T-helper 1 cell treated with Interleukin-12 subunit alpha and Interleukin-12 subunit beta and Interleukin-4 antibody, amounts not matched to agents 30 μg/mL and 1 μg/mL, for 36 hours (primary cell): Measurements from ENCODE around the gene GJB3.
"Not testable (repeated sequence)": the region's sequence is repeated elsewhere in the genome, so short reads cannot be mapped to it uniquely, and the experiment has no call there.

Experiments
- H3K27ac Mint-ChIP-seq: one replicate; pipeline ENCODE4 v1.8.0; 2021; ENCODE audit warnings: mild to moderate bottlenecking, mixed read lengths
- H3K27me3 Mint-ChIP-seq: one replicate; pipeline ENCODE4 v1.8.0; 2021; ENCODE audit warnings: low read depth, mixed read lengths
- H3K36me3 Mint-ChIP-seq: one replicate; pipeline ENCODE4 v1.8.0; 2021; ENCODE audit warnings: low read depth, mixed read lengths
- H3K4me1 Mint-ChIP-seq: one replicate; pipeline ENCODE4 v1.8.0; 2021; ENCODE audit warnings: low read depth, mixed read lengths
- H3K4me3 Mint-ChIP-seq: one replicate; pipeline ENCODE4 v1.8.0; 2021; ENCODE audit warnings: mild to moderate bottlenecking, moderate library complexity, mixed read lengths
- H3K9me3 Mint-ChIP-seq: one replicate; pipeline ENCODE4 v1.8.0; 2021; ENCODE audit warnings: mixed read lengths

The GJB3 gene

DNA sequence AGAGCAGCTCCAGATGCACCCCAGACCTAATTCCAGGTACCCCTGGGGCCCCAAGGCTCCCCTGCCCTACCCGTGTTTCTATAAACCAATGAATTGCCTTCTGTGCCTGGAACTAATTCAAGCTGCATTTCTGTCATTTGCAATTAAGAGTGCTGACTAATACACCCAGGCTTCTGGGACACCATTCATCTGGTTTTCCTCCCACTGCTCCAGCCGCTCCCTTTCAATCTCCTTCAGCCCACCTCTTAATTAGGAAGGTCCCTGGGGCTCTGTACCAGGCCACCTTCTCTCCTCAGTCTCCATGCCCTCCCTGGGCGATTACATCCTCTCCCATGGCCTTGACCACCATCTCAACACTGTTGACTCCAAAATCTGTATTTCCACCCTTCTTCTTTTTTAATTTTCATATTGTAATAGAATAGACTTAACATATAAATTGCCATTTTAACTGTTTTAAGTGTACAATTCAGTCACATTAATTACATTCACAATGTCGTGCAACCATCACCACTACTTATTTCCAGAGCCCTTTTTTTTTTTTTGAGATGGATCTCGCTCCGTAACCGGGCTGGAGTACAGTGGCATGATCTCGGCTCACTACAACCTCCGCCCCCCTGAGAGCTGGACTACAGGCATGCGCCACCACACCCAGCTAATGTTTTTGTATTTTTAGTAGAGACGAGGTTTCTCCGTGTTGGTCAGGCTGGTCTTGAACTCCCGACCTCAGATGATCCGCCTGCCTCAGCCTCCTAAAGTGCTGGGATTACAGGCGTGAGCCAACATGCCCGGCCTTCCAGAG lies 9.2 kb upstream of the GJB3 start:
- Mint-ChIP-seq H3K27ac (no peak overlapping the region), H3K4me1 (no peaks in the 10 kb centered on the region), H3K9me3 (no peaks in the 10 kb centered on the region)

DNA sequence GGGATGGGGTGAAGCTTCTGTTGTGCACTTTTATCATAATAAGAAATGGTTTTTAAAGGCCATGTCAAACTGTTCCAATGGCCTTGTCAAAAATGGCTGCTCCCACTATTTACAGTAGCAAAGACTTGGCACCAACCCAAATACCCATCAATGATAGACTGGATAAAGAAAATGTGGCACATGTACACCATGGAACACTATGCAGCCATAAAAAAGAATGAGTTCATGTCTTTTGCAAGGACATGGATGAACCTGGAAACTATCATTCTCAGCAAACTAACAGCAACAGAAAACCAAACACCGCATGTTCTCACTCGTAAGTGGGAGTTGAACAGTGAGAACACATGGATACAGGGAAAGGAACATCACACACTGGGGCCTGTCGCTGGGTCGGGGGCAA lies 7.9 kb upstream of the GJB3 start:
- not testable (repeated sequence) for H3K27me3 Mint-ChIP-seq, H3K4me1 Mint-ChIP-seq, H3K27ac Mint-ChIP-seq, H3K9me3 Mint-ChIP-seq, H3K4me3 Mint-ChIP-seq, H3K36me3 Mint-ChIP-seq

More for the DNA sequence above, 9.2 kb upstream of the GJB3 start:
- Mint-ChIP-seq H3K36me3 (no peaks in the 10 kb centered on the region), H3K4me3 (no peak overlapping the region), H3K27me3 (no peaks in the 10 kb centered on the region)

DNA sequence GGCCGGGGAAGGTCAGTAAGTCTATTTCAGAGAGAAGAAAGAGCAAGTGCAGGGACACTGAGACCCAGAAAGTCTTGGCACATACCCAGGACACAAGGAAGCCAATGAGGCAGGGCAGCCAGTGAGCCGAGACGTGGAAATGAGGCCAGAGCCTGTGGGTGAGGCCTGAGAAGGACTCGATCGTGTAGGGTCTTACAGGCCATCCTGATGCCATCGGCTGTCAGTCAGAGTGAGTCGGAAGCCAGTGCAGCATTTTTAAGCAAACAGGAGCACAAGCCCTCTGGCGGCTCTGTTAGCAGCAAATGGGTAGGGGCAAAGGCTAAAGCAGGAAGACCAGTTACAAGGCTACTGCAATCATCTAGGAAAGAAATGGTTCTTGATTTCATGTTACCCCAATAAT lies 6.1 kb upstream of the GJB3 start:
- no peaks in the 10 kb centered on the region for H3K36me3 Mint-ChIP-seq
- no peaks in the 10 kb centered on the region for H3K4me1 Mint-ChIP-seq
- H3K27me3 Mint-ChIP-seq, result peaks cover 22% of the 10 kb centered on the region
- no peaks in the 10 kb centered on the region for H3K9me3 Mint-ChIP-seq
- no peak overlapping the region for H3K4me3 Mint-ChIP-seq
- no peak overlapping the region for H3K27ac Mint-ChIP-seq

DNA sequence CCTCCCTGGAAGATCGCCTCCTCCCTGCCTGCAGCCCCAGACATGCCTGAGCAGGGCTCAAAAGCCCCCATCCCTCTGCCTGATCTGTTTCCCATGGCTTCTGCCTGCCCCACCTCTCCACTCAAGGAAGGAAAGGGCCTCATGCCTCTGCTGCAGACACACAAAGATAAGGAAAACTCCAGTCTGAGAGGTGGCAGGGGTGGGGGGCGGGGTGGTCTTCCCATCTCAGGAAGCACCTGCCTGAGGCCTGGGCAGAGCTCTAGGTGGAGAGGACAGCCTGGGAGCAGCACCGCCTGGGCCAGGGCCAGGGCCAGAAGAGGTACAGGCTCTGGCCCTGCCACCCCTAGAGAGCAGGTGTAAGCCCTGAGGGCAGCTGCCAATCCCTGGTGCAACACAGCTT lies 4.1 kb upstream of the GJB3 start:
- H3K4me3 Mint-ChIP-seq, result no peak overlapping the region
- no peaks in the 10 kb centered on the region for H3K9me3 Mint-ChIP-seq
- no peaks in the 10 kb centered on the region for H3K36me3 Mint-ChIP-seq
- H3K27ac Mint-ChIP-seq, result no peak overlapping the region
- H3K27me3 Mint-ChIP-seq, result peaks cover 33% of the 10 kb centered on the region
- no peaks in the 10 kb centered on the region for H3K4me1 Mint-ChIP-seq

DNA sequence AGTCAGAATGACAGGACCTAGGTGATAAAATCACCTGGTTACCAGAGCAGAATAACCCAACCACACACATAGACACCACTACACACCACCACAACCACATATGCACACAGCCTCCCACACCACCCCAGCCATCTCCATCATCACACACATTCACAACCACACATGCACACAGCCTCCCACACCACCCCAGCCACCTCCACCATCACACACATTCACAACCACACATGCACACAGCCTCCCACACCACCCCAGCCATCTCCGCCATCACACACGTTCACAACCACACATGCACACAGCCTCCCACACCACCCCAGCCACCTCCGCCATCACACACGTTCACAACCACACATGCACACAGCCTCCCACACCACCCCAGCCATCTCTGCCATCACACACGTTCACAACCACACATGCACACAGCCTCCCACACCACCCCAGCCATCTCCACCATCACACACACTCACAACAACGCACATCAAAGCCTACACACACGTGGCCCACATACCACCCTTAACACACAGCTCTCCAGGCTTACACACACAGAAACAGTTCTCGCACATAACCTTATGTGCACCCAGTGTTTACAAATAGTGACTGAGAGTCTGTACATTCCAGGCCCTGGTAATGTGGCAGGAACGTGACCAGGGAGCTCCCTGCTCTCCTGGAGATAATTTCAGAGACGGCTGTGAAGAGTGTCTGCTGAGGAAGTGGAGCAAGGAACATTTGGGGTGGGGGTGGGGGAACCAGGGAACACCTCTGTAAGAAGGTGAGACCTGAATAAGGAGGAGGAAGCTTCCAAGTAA lies 3.3 kb upstream of the GJB3 start:
- Mint-ChIP-seq H3K4me1 (no peaks in the 10 kb centered on the region), H3K27me3 (peaks cover 40% of the 10 kb centered on the region), H3K27ac (no peak overlapping the region)

DNA sequence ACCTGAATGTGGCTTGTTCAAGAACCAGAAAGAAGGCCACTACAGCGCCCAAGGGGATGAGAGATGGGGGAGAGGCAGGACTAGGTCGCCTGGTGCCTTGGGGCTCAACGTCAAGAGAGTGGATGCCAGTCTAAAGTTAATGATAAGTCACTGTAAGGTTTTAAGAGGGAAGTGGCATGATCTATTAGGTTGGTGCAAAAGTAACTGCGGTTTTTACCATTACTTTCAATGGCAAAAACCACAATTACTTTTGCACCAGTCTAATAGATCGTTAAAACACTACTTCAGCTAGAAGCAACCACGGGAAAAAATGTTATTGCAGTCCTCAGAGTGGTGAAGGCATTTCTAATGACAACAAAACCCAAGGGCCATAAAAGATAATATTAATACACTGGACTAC lies 2.6 kb upstream of the GJB3 start:
- H3K27me3 Mint-ChIP-seq, result peaks cover 46% of the 10 kb centered on the region
- no peaks in the 10 kb centered on the region for H3K9me3 Mint-ChIP-seq
- H3K4me3 Mint-ChIP-seq, result no peak overlapping the region
- no peak overlapping the region for H3K27ac Mint-ChIP-seq
- H3K4me1 Mint-ChIP-seq, result no peaks in the 10 kb centered on the region
- no peaks in the 10 kb centered on the region for H3K36me3 Mint-ChIP-seq

More for the DNA sequence above, 3.3 kb upstream of the GJB3 start:
- no peaks in the 10 kb centered on the region for H3K9me3 Mint-ChIP-seq
- H3K4me3 Mint-ChIP-seq, result no peak overlapping the region
- H3K36me3 Mint-ChIP-seq, result no peaks in the 10 kb centered on the region

DNA sequence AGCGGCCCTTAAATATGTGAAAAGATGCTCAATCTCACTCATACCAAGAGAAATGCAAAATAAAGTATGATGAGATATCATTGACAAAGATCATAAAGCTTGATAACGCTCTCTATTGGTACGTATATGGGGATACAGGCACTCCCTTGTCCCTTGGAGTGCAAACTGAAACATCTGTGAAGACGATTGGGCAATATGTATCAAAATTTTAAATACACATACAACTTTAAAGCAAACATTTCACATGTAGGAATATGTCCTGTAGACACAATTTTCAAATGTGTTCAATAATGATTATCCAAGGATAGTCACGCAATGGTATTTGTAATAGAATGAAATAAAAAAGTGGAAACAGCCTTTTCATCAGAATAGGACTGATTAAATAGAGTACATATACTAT lies 2.0 kb upstream of the GJB3 start:
- Mint-ChIP-seq H3K36me3 (no peaks in the 10 kb centered on the region), H3K27me3 (peaks cover 51% of the 10 kb centered on the region), H3K9me3 (no peaks in the 10 kb centered on the region), H3K4me3 (no peak overlapping the region), H3K4me1 (no peaks in the 10 kb centered on the region), H3K27ac (no peak overlapping the region)

DNA sequence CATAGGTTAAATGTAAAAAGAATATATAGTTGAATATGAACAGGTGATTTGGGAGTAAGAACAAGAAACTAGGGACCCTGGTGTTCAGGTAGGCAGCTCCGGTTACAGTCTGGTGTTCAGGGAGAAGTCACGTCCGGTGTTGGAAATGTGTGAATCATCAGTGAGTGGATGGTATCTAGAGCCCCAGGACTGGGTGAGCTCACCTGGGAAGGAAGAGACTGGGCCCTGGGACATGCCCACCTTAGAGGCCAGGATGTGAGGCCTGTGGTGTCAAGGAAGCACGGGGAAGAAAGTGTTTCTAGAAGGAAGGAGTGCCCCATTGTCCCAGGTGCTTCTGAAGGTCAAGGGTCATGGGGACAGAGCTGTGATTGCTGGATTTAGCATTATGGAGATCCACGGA lies 1.5 kb upstream of the GJB3 start:
- no peaks in the 10 kb centered on the region for H3K9me3 Mint-ChIP-seq
- peaks cover 53% of the 10 kb centered on the region for H3K27me3 Mint-ChIP-seq
- H3K27ac Mint-ChIP-seq, result no peak overlapping the region
- H3K4me1 Mint-ChIP-seq, result no peaks in the 10 kb centered on the region
- H3K36me3 Mint-ChIP-seq, result no peaks in the 10 kb centered on the region
- H3K4me3 Mint-ChIP-seq, result no peak overlapping the region

DNA sequence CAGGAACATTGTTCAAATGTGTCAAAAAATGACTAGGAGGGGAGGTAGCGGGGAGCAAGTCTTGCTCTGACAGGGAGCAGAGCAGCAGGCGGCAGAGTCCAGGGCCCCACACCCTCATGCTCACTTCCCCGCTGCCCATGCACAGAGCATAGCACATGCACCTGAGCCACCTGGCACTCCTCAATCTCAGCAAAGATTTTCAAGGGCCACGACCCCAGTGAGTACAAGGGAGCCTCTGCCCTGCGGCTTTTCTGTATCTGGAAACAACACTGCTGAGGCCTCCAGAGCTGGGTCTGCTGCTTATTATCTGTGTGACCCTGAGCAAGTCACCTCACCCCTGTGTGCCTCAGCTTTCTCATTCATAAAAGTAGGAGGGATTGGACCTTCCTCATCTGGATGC lies 1.1 kb upstream of the GJB3 start:
- Mint-ChIP-seq H3K4me1 (no peaks in the 10 kb centered on the region), H3K9me3 (no peaks in the 10 kb centered on the region), H3K27me3 (peaks cover 53% of the 10 kb centered on the region), H3K27ac (no peak overlapping the region), H3K4me3 (no peak overlapping the region), H3K36me3 (no peaks in the 10 kb centered on the region)

DNA sequence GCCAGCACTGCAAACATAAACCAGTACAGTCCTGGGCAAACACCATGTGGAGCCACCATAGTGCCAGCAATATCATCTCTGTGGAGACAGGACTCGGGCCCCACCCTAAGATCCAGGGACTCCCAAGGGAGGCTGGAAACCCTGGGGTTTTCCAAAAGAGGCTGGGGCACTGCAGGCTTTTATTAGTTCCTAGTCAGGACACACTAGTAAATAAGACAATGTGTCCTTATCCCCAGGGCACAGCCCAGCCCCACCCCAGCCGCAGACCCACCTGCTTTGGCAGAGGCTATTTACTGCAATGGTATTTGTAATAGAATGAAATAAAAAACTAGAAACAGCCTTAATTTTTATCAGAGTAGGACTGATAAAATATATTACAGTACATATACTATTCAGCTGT lies 486 bp upstream of the GJB3 start:
- Mint-ChIP-seq H3K36me3 (no peaks in the 10 kb centered on the region), H3K4me1 (no peaks in the 10 kb centered on the region), H3K27me3 (peaks cover 53% of the 10 kb centered on the region), H3K27ac (no peak overlapping the region), H3K4me3 (no peak overlapping the region), H3K9me3 (no peaks in the 10 kb centered on the region)

DNA sequence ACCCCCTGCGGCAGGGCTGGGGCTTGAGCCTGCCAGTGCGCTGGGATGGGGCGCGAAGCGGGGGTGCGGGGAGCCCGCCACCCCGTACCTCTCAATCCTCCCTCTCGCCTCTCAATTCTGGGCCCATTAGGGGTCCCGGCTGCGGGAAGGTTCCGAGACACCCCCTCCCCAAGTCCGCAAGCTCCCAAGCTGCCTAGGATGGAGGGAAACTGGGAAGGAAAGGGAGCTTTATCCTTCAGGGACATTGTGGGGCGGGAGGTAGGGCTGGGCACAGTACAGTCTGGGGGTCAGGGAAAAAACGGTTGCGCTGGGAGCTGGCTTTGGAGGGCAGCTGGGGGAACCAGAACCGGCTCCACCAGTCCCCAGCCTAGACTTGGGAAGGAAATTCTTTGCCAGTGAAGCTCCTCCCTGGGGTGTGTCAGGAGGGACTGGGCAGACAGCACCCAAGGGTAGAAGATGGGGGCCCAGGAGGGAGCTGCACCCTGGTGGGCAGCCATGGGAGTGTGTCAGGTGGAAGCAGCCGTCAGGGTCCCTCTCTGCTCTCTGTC lies 904 bp downstream of the GJB3 start:
- H3K9me3 Mint-ChIP-seq, result no peaks in the 10 kb centered on the region

DNA sequence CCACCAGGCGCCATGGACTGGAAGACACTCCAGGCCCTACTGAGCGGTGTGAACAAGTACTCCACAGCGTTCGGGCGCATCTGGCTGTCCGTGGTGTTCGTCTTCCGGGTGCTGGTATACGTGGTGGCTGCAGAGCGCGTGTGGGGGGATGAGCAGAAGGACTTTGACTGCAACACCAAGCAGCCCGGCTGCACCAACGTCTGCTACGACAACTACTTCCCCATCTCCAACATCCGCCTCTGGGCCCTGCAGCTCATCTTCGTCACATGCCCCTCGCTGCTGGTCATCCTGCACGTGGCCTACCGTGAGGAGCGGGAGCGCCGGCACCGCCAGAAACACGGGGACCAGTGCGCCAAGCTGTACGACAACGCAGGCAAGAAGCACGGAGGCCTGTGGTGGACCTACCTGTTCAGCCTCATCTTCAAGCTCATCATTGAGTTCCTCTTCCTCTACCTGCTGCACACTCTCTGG lies 3.8 kb downstream of the GJB3 start:
- H3K27ac Mint-ChIP-seq, result no peak overlapping the region
- H3K36me3 Mint-ChIP-seq, result no peaks in the 10 kb centered on the region
- H3K27me3 Mint-ChIP-seq, result peaks cover 38% of the 10 kb centered on the region
- no peaks in the 10 kb centered on the region for H3K9me3 Mint-ChIP-seq
- H3K4me1 Mint-ChIP-seq, result peaks cover 5% of the 10 kb centered on the region
- H3K4me3 Mint-ChIP-seq, result no peak overlapping the region

More for the DNA sequence above, 904 bp downstream of the GJB3 start:
- Mint-ChIP-seq H3K4me1 (peaks cover 3% of the 10 kb centered on the region), H3K4me3 (no peak overlapping the region), H3K27ac (no peak overlapping the region), H3K27me3 (peaks cover 58% of the 10 kb centered on the region), H3K36me3 (no peaks in the 10 kb centered on the region)

DNA sequence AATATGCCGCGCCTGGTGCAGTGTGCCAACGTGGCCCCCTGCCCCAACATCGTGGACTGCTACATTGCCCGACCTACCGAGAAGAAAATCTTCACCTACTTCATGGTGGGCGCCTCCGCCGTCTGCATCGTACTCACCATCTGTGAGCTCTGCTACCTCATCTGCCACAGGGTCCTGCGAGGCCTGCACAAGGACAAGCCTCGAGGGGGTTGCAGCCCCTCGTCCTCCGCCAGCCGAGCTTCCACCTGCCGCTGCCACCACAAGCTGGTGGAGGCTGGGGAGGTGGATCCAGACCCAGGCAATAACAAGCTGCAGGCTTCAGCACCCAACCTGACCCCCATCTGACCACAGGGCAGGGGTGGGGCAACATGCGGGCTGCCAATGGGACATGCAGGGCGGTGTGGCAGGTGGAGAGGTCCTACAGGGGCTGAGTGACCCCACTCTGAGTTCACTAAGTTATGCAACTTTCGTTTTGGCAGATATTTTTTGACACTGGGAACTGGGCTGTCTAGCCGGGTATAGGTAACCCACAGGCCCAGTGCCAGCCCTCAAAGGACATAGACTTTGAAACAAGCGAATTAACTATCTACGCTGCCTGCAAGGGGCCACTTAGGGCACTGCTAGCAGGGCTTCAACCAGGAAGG lies 4.3 kb downstream of the GJB3 start:
- Mint-ChIP-seq H3K27me3 (peaks cover 32% of the 10 kb centered on the region), H3K27ac (no peak overlapping the region), H3K4me1 (peaks cover 9% of the 10 kb centered on the region), H3K4me3 (no peak overlapping the region), H3K9me3 (no peaks in the 10 kb centered on the region), H3K36me3 (no peaks in the 10 kb centered on the region)

DNA sequence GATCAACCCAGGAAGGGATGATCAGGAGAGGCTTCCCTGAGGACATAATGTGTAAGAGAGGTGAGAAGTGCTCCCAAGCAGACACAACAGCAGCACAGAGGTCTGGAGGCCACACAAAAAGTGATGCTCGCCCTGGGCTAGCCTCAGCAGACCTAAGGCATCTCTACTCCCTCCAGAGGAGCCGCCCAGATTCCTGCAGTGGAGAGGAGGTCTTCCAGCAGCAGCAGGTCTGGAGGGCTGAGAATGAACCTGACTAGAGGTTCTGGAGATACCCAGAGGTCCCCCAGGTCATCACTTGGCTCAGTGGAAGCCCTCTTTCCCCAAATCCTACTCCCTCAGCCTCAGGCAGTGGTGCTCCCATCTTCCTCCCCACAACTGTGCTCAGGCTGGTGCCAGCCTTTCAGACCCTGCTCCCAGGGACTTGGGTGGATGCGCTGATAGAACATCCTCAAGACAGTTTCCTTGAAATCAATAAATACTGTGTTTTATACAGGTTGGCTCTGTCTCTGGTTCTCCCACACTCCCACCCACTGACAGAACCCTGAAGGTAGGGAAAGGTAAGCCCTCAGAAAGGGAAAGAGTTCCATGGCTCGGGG lies 5.0 kb downstream of the GJB3 start:
- Mint-ChIP-seq H3K27me3 (peaks cover 27% of the 10 kb centered on the region), H3K9me3 (no peaks in the 10 kb centered on the region), H3K27ac (no peak overlapping the region), H3K4me1 (peaks cover 12% of the 10 kb centered on the region), H3K4me3 (no peak overlapping the region), H3K36me3 (no peaks in the 10 kb centered on the region)
